Measurements from ENCODE around the gene CYP3A5. TPM values are rescaled to one million over a fixed set of nuclear protein-coding genes. Genes with fewer than 3 reads are reported as not detected.
"Not testable (repeated sequence)": the region's sequence is repeated elsewhere in the genome, so short reads cannot be mapped to it uniquely, and the experiment has no call there.

CYP3A5 gene
- total RNA-seq, 1 donor from 2014 or later = 0.07 TPM

DNA sequence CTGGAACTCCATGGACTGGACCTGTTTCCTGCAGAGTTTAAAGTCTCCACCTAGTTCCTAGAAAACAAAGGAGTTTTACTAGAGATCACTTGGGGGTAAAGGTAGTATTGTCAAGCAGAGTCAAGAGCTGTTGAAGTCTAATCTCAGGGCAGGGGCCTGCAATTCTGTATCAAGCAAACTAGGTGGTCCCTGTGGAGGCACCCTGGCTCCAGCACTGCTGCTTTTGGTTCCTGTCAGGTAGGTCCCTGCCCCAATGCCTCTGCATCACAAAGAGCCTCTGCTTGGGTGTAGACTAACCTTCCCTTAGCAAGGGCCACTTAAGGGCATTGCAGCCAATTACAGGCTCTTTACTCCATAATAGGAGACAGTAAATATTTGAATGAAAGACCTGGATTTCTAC, 40.5 kb downstream of the CYP3A5 start:
- H3K4me1 ChIP-seq (ENCODE audit: insufficient read depth, low read length) = no peaks in the 10 kb centered on the region
- Mint-ChIP-seq H3K4me3 (ENCODE audit: unreplicated experiment) (no peak overlapping the region), H3K36me3 (ENCODE audit: low read depth, unreplicated experiment) (peaks cover 13% of the 10 kb centered on the region), H3K27me3 (ENCODE audit: low read depth, unreplicated experiment) (no peaks in the 10 kb centered on the region), H3K4me1 (ENCODE audit: low read depth, unreplicated experiment) (peaks cover 5% of the 10 kb centered on the region), H3K9me3 (ENCODE audit: unreplicated experiment) (no peaks in the 10 kb centered on the region), H3K27ac (ENCODE audit: unreplicated experiment) (no peak overlapping the region)
- H3K27me3 ChIP-seq (ENCODE audit: insufficient read depth, low read length) = no peaks in the 10 kb centered on the region
- no peak overlapping the region for H2AFZ ChIP-seq (ENCODE audit: low read depth, low read length)
- H3K9ac ChIP-seq (ENCODE audit: low read length) = no peak overlapping the region
- no peak overlapping the region for H3K4me2 ChIP-seq (ENCODE audit: low read length)
- no peaks in the 10 kb centered on the region for H3K9me3 ChIP-seq (ENCODE audit: insufficient read depth, low read depth, low read length)
- TF ChIP-seq CTCF (IDR thresholded peaks at IDR 0.05; ENCODE audit: insufficient read depth, low read depth, low read length) (no peak), EZH2 (IDR thresholded peaks at IDR 0.05; ENCODE audit: insufficient read depth, low read length) (no peak)
- no peaks in the 10 kb centered on the region for H3K36me3 ChIP-seq (ENCODE audit: insufficient read depth, low read length)
- H3K79me2 ChIP-seq (ENCODE audit: insufficient read depth, low read length) = no peaks in the 10 kb centered on the region
- H3K27ac ChIP-seq (ENCODE audit: low read depth, low read length) = no peak overlapping the region
- no peaks in the 10 kb centered on the region for H4K20me1 ChIP-seq (ENCODE audit: insufficient read depth, low read length)
- H3K4me3 ChIP-seq (ENCODE audit: insufficient read depth, low read depth, low read length) = no peak overlapping the region
- FAIRE-seq = no peak
- no peak for DNase-seq (ENCODE audit: low read depth)

- no peak for FAIRE-seq
- no peaks in the 10 kb centered on the region for H3K27me3 Mint-ChIP-seq (ENCODE audit: low read depth, unreplicated experiment)
- no peak overlapping the region for H3K27ac Mint-ChIP-seq (ENCODE audit: unreplicated experiment)
Observed at GRCh38 chr7:99638731-99639130, 41.1 kb downstream of the CYP3A5 start.

DNA sequence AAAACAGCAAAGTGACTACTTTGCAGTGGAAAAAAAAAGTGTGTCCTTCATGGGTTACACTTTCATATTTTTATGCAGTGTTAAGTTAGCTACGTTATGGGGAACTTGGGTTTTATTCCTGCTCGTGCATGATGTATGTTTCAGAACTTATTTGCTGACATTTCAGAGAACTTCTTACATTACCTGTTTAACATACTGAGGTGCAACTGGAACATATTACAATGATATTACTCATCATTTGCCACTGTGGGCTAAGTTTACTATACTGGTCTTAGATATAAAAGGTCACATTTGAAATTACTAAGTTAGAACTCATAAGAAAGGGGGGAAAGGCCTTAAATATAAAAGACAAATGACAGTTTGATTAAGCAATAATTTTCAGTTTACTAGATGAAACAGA, 42.4 kb downstream of the CYP3A5 start:
- not testable (repeated sequence) for H2AFZ ChIP-seq (ENCODE audit: low read depth, low read length); H3K79me2 ChIP-seq (ENCODE audit: insufficient read depth, low read length); H3K4me2 ChIP-seq (ENCODE audit: low read length); H4K20me1 ChIP-seq (ENCODE audit: insufficient read depth, low read length); H3K27me3 Mint-ChIP-seq (ENCODE audit: low read depth, unreplicated experiment); H3K27me3 ChIP-seq (ENCODE audit: insufficient read depth, low read length); H3K27ac ChIP-seq (ENCODE audit: low read depth, low read length); H3K9me3 ChIP-seq (ENCODE audit: insufficient read depth, low read depth, low read length); H3K9ac ChIP-seq (ENCODE audit: low read length); H3K4me3 Mint-ChIP-seq (ENCODE audit: unreplicated experiment); DNase-seq (ENCODE audit: low read depth); H3K36me3 ChIP-seq (ENCODE audit: insufficient read depth, low read length); H3K4me1 ChIP-seq (ENCODE audit: insufficient read depth, low read length); H3K4me1 Mint-ChIP-seq (ENCODE audit: low read depth, unreplicated experiment); H3K9me3 Mint-ChIP-seq (ENCODE audit: unreplicated experiment); H3K4me3 ChIP-seq (ENCODE audit: insufficient read depth, low read depth, low read length); H3K27ac Mint-ChIP-seq (ENCODE audit: unreplicated experiment); H3K36me3 Mint-ChIP-seq (ENCODE audit: low read depth, unreplicated experiment)
- peak; percentile 13 for FAIRE-seq

More at GRCh38 chr7:99638731-99639130, 41.1 kb downstream of the CYP3A5 start:
- Histone ChIP-seq H2AFZ (ENCODE audit: low read depth, low read length) (no peak overlapping the region), H3K27ac (ENCODE audit: low read depth, low read length) (no peak overlapping the region), H3K27me3 (ENCODE audit: insufficient read depth, low read length) (no peaks in the 10 kb centered on the region), H3K4me2 (ENCODE audit: low read length) (no peak overlapping the region), H4K20me1 (ENCODE audit: insufficient read depth, low read length) (no peaks in the 10 kb centered on the region), H3K79me2 (ENCODE audit: insufficient read depth, low read length) (no peaks in the 10 kb centered on the region), H3K9me3 (ENCODE audit: insufficient read depth, low read depth, low read length) (no peaks in the 10 kb centered on the region), H3K9ac (ENCODE audit: low read length) (no peak overlapping the region), H3K4me3 (ENCODE audit: insufficient read depth, low read depth, low read length) (no peak overlapping the region), H3K4me1 (ENCODE audit: insufficient read depth, low read length) (no peaks in the 10 kb centered on the region), H3K36me3 (ENCODE audit: insufficient read depth, low read length) (peaks cover 2% of the 10 kb centered on the region)
- TF ChIP-seq CTCF (IDR thresholded peaks at IDR 0.05; ENCODE audit: insufficient read depth, low read depth, low read length) = no peak
- no peak for TF ChIP-seq EZH2 (IDR thresholded peaks at IDR 0.05; ENCODE audit: insufficient read depth, low read length)
- H3K36me3 Mint-ChIP-seq (ENCODE audit: low read depth, unreplicated experiment) = peaks cover 12% of the 10 kb centered on the region
- DNase-seq (ENCODE audit: low read depth) = no peak
- H3K4me1 Mint-ChIP-seq (ENCODE audit: low read depth, unreplicated experiment) = peaks cover 5% of the 10 kb centered on the region
- no peaks in the 10 kb centered on the region for H3K9me3 Mint-ChIP-seq (ENCODE audit: unreplicated experiment)
- no peak overlapping the region for H3K4me3 Mint-ChIP-seq (ENCODE audit: unreplicated experiment)
